ENCODE results near the gene HID1.

- TF ChIP-seq SUZ12 (IDR thresholded peaks at IDR 0.05) (no peak), FOXA1 (IDR thresholded peaks at IDR 0.05) (no peak), ELF4 (IDR thresholded peaks at IDR 0.05) (no peak), FOXM1 (IDR thresholded peaks at IDR 0.05; ENCODE audit: borderline replicate concordance) (no peak), LEF1 (IDR thresholded peaks at IDR 0.05; ENCODE audit: borderline replicate concordance) (no peak), L3MBTL2 (conservative IDR thresholded peaks at IDR 0.05) (no peak), SP1 (IDR thresholded peaks at IDR 0.05) (no peak), BHLHE40 (IDR thresholded peaks at IDR 0.05; ENCODE audit: borderline replicate concordance) (no peak), FOXK2 (IDR thresholded peaks at IDR 0.05) (no peak)
Observed at GRCh38 chr17:74954115-74954514, 18.4 kb downstream of the HID1 start.
